Panc1 (cell line): Measurements from ENCODE around the gene CHCHD3. TPM values are rescaled to one million over a fixed set of nuclear protein-coding genes. Genes with fewer than 3 reads are reported as not detected.

Experiments
- ATAC-seq: fragments of 200-7000 bp; cut with Tn5 transposase; 2 replicates; pipeline ENCODE4 v1.9.1; 2020; ENCODE audit warnings: mild to moderate bottlenecking, moderate library complexity
- BruUV-seq: library from RNA; stranded (reverse); fragments of 400-500 nt; replicated peaks from 2 replicates; lab custom pipeline; 2021; lab: Mats Ljungman, UMichigan
- CTCF ChIA-PET: fragments of 300-600 bp; sonication (Branson Sonifier 250); formaldehyde crosslinking; loops from one replicate; lab custom pipeline; 2022; ENCODE audit warnings: antibody characterized with exemption; lab: Charles Lee
- POLR2A ChIA-PET: fragments of 300-600 bp; sonication (Branson Sonifier 250); formaldehyde crosslinking; loops from one replicate; lab custom pipeline; 2022; ENCODE audit warnings: antibody characterized with exemption; lab: Charles Lee
- DNase-seq: peaks from one replicate; pipeline ENCODE4 v3.0.0-alpha.2; 2010; ENCODE audit warnings: low read depth, low spot score
- H3K27ac ChIP-seq: 2 replicates; pipeline ENCODE4 v1.5.1; 2011; ENCODE audit warnings: mild to moderate bottlenecking, low read length, inconsistent platforms
- H3K27me3 ChIP-seq: fragments of 200-500 bp; sonication (Bioruptor generic); 2 replicates; pipeline ENCODE4 v1.6.0; 2014; ENCODE audit warnings: low read length, inconsistent platforms; ENCODE audit not compliant: control insufficient read depth, insufficient read depth
- H3K36me3 ChIP-seq: fragments of 200-500 bp; sonication (Bioruptor generic); 2 replicates; pipeline ENCODE4 v1.5.1; 2014; ENCODE audit warnings: inconsistent platforms, mild to moderate bottlenecking, low read length, moderate library complexity; ENCODE audit not compliant: control insufficient read depth, insufficient read depth
- H3K4me1 ChIP-seq: 2 replicates; pipeline ENCODE4 v1.5.1; 2011; ENCODE audit warnings: inconsistent platforms, mild to moderate bottlenecking, low read length, moderate library complexity; ENCODE audit not compliant: control insufficient read depth, insufficient read depth
- H3K4me3 ChIP-seq, 2 experiments: 2 replicates each; pipeline ENCODE4 v1.5.1; 2011 to 2012; ENCODE audit warnings: low read depth in 2 of 2, low read length in 2 of 2, mild to moderate bottlenecking in 2 of 2, inconsistent platforms in 1 of 2, moderate library complexity in 1 of 2
- H3K9me3 ChIP-seq: fragments of 200-500 bp; sonication (Bioruptor generic); 2 replicates; pipeline ENCODE4 v1.5.1; 2014; ENCODE audit warnings: low read depth, mild to moderate bottlenecking, inconsistent platforms, low read length, moderate library complexity; ENCODE audit not compliant: control insufficient read depth, insufficient read depth
- POLR2AphosphoS5 ChIP-seq: IDR thresholded peaks from 2 replicates; pipeline ENCODE4 v1.6.1; 2012; ENCODE audit warnings: mild to moderate bottlenecking, low read depth, low read length, moderate library complexity
- SIN3A ChIP-seq: IDR thresholded peaks from 2 replicates; pipeline ENCODE4 v1.6.1; 2012; ENCODE audit warnings: low read depth, mild to moderate bottlenecking, low read length, moderate library complexity, borderline replicate concordance; ENCODE audit not compliant: insufficient read depth
- TCF7L2 ChIP-seq: IDR thresholded peaks from 2 replicates; pipeline ENCODE4 v1.6.1; 2011; ENCODE audit warnings: mild to moderate bottlenecking, low read depth, low read length, inconsistent platforms
- in situ Hi-C: cut with HindIII; loops from 2 replicates; pipeline ENCODE4 v1.10.0; 2016; ENCODE audit warnings: low sequenced_read_pairs, low pct_unique_long_range_greater_than_20kb
- intact Hi-C: fragments of 100-400 bp; cut with micrococcal nuclease; formaldehyde crosslinking; loops from one replicate; pipeline ENCODE4 v1.10.0; 2022; ENCODE audit not compliant: unreplicated experiment
- total RNA-seq: library from RNA; stranded (reverse); gene quantifications from one replicate; pipeline ENCODE4 v1.2.1, GENCODE V29; 2021; ENCODE audit not compliant: unreplicated experiment
- TF ChIP-seq, protein P1 (sequence below): fragments of 450-650 bp; IDR thresholded peaks from 2 replicates; pipeline ENCODE4 v1.5.1; 2017; ENCODE audit warnings: mild to moderate bottlenecking
- TF ChIP-seq, protein P2 (sequence below), 2 experiments: IDR thresholded peaks; 2 replicates each; pipeline ENCODE4 v1.6.1; 2011 to 2012; ENCODE audit warnings: low read depth in 2 of 2, control low read depth in 1 of 2, low read length in 1 of 2, mild to moderate bottlenecking in 1 of 2, moderate library complexity in 1 of 2; ENCODE audit not compliant: insufficient read depth in 1 of 2

The CHCHD3 gene
- total RNA-seq, 1 experiment from 2014 or later: 109 TPM

DNA sequence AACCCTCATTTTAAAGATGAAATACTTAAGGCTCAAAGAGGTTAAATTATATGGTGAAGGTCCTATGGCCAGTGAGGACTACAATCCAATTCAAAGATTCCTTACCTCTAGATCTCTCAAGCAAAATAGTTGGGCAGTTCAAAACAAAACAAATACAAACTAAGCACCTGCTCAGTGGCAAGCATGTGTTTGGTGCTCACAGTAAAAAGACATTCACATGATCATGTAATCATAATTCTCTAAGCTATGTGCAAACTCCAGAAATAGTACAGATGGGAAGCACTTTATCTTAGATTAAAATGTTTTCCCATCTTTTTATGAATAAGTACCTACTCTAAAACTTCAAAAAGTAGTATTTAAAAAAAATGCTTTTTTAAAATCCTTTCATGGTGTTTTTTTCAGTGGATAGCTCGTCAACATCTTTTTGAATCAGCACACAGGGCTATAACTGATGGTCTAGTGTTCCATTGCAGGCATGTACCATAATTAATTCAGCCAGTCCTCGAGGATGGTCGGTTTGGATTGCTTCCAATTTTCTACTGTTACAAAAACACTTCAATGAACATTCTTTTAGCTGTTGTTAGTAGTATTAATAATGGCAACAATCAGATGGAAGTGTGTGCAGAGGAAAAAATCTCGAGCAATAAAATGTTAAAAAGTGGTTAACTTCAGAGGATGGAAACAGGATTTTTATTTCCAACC is 58.4 kb downstream of the CHCHD3 start:
- TSS peak; percentile 23 for BruUV-seq

DNA sequence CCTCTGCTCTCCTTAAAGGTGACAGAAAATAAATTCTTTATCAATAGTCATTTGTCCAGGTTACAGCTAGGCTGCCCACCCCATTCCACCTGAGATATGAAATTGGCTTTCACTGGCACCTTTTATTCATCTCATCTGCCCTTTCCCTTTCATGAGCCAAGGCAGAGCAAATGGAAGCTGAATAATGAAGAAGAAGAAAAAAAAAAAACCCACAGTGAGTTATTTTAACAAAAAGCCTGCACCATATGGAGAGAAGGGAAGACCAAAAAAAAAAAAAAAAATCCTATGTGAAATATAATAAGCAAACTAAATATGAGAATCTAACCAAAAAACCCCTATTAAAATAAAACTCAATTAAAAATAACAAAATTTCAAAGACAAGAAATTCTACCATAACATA is 59.2 kb downstream of the CHCHD3 start:
- DNase-seq (no peak), ATAC-seq (no peak)
- no peaks in the 10 kb centered on the region for H3K4me1 ChIP-seq
- H3K27me3 ChIP-seq: no peaks in the 10 kb centered on the region
- POLR2A ChIA-PET: no interaction called here
- BruUV-seq: no TSS peak
- no peaks in the 10 kb centered on the region for H3K9me3 ChIP-seq
- intact Hi-C loops (no loop called here), in situ Hi-C loops (no loop called here)
- CTCF ChIA-PET: no interaction called here
- H3K27ac ChIP-seq: no peak overlapping the region
- no peaks in the 10 kb centered on the region for H3K36me3 ChIP-seq
- no peak for TF ChIP-seq TCF7L2
- TF ChIP-seq SIN3A: no peak
- TF ChIP-seq, protein P1, sequence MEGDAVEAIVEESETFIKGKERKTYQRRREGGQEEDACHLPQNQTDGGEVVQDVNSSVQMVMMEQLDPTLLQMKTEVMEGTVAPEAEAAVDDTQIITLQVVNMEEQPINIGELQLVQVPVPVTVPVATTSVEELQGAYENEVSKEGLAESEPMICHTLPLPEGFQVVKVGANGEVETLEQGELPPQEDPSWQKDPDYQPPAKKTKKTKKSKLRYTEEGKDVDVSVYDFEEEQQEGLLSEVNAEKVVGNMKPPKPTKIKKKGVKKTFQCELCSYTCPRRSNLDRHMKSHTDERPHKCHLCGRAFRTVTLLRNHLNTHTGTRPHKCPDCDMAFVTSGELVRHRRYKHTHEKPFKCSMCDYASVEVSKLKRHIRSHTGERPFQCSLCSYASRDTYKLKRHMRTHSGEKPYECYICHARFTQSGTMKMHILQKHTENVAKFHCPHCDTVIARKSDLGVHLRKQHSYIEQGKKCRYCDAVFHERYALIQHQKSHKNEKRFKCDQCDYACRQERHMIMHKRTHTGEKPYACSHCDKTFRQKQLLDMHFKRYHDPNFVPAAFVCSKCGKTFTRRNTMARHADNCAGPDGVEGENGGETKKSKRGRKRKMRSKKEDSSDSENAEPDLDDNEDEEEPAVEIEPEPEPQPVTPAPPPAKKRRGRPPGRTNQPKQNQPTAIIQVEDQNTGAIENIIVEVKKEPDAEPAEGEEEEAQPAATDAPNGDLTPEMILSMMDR: no peak
- TF ChIP-seq, protein P2, sequence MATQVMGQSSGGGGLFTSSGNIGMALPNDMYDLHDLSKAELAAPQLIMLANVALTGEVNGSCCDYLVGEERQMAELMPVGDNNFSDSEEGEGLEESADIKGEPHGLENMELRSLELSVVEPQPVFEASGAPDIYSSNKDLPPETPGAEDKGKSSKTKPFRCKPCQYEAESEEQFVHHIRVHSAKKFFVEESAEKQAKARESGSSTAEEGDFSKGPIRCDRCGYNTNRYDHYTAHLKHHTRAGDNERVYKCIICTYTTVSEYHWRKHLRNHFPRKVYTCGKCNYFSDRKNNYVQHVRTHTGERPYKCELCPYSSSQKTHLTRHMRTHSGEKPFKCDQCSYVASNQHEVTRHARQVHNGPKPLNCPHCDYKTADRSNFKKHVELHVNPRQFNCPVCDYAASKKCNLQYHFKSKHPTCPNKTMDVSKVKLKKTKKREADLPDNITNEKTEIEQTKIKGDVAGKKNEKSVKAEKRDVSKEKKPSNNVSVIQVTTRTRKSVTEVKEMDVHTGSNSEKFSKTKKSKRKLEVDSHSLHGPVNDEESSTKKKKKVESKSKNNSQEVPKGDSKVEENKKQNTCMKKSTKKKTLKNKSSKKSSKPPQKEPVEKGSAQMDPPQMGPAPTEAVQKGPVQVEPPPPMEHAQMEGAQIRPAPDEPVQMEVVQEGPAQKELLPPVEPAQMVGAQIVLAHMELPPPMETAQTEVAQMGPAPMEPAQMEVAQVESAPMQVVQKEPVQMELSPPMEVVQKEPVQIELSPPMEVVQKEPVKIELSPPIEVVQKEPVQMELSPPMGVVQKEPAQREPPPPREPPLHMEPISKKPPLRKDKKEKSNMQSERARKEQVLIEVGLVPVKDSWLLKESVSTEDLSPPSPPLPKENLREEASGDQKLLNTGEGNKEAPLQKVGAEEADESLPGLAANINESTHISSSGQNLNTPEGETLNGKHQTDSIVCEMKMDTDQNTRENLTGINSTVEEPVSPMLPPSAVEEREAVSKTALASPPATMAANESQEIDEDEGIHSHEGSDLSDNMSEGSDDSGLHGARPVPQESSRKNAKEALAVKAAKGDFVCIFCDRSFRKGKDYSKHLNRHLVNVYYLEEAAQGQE (IDR thresholded peaks at IDR 0.05; ENCODE audit: insufficient read depth in 1 of 2, low read depth in 2 of 2, low read length in 1 of 2): no peak
- no peak for TF ChIP-seq POLR2AphosphoS5
- H3K4me3 ChIP-seq: no peak overlapping the region

More for the DNA sequence above, 58.4 kb downstream of the CHCHD3 start:
- in situ Hi-C loops: no loop called here
- ATAC-seq: no peak
- Histone ChIP-seq H3K36me3 (no peaks in the 10 kb centered on the region), H3K27ac (no peak overlapping the region), H3K9me3 (no peaks in the 10 kb centered on the region), H3K4me3 (no peak overlapping the region), H3K27me3 (no peaks in the 10 kb centered on the region), H3K4me1 (no peaks in the 10 kb centered on the region)
- TF ChIP-seq TCF7L2: no peak
- TF ChIP-seq, protein P1: no peak
- no peak for TF ChIP-seq SIN3A
- TF ChIP-seq, protein P2 (IDR thresholded peaks at IDR 0.05; ENCODE audit: insufficient read depth in 1 of 2, low read depth in 2 of 2, low read length in 1 of 2): no peak
- no peak for TF ChIP-seq POLR2AphosphoS5
- intact Hi-C loops: no loop called here
- POLR2A ChIA-PET: interaction anchor here (0.6 kb wide), 1 partner anchor 191 kb away, joined by 3 read pairs; no protein-coding TSS in a partner anchor
- DNase-seq: no peak
- CTCF ChIA-PET: no interaction called here
